NCI-H2029 (cell line): Measurements from ENCODE around the gene BRPF3.

Experiments
- DNase-seq: peaks from one replicate; lab custom pipeline; 2025; lab: John Stamatoyannopoulos, UW

The BRPF3 gene

DNA sequence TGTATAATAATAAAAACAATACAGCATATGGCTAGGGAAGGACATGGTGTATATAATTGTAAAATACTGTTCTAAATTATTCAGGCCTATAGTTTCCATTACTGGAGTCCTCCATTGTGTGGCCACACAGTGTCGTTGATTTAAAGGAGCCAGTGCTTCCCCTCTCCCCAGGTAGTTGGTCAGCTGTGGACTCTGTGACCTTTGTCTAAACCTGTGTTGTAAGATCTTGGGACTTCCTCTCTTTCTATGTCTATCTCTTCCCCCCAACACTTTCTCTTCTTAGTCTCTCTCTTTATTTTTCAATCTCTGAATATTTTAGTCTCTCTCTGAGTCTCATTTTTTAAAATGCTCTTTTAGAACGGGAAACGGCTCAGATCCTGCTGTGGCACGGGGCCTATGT is 35.6 kb downstream of the BRPF3 start:
- DNase-seq: no peak

- DNase-seq: no peak
These were observed 38.8 kb downstream of the BRPF3 start for GRCh38 chr6:36235309-36235708.

- DNase-seq: no peak
These were observed 39.3 kb downstream of the BRPF3 start for GRCh38 chr6:36235862-36236261.

DNA sequence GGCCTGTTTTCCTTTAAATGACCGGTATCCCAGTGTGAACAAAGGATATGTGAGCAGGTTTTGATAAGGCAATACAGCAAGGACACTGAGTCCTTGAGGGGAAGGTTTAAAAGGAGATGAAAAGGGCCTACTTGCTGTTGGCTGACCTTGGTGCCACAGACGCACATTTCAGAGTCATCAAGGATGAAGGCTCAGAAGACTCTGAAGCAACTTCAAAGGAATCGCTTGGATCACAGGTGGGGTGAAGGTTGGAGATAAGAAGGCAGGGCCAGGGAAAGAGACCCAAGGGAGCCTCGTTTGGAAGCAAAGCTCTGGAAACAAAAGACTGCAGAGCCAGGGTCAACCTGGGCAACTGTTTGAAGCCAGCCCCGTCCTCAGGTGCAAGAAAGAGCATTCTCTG is 43.2 kb downstream of the BRPF3 start:
- DNase-seq: no peak

- no peak for DNase-seq
These were observed 45.2 kb downstream of the BRPF3 start for GRCh38 chr6:36241728-36242127.

GRCh38 chr6:36242161-36242560 is 45.6 kb downstream of the BRPF3 start:
- DNase-seq: no peak

GRCh38 chr6:36242626-36243025 is 46.1 kb downstream of the BRPF3 start:
- DNase-seq: no peak

DNA sequence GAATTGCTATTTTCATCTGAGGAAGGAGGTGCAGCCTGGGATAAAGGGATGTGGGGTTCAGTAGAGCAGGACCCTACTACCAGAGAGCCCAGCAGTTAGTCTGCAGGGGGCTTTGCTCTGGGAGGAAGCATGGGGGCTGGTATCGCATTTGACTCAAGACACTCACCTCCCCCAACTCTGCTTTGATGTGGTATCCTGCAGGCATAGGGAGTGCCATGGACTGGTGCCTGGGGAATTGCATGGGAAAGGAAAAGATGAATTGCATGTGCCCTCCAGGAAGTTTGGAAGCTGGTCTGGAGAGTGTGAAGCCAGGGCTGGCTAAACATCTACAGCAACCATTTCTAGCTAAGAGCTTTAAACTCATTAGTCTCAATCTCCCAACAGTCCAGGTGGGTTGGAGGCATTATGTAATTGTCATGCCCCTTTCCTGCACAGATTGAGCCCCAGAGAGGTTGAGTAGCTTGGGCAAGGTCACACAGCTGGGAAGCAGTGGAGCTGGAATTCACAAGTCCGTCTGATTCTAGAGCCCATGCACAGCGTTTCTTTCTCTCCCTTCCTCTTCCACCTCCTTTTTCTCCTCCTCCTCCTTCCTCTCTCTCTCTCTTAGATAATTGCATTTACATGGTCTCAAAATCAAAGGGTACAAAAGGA is 47.1 kb downstream of the BRPF3 start:
- no peak for DNase-seq

DNA sequence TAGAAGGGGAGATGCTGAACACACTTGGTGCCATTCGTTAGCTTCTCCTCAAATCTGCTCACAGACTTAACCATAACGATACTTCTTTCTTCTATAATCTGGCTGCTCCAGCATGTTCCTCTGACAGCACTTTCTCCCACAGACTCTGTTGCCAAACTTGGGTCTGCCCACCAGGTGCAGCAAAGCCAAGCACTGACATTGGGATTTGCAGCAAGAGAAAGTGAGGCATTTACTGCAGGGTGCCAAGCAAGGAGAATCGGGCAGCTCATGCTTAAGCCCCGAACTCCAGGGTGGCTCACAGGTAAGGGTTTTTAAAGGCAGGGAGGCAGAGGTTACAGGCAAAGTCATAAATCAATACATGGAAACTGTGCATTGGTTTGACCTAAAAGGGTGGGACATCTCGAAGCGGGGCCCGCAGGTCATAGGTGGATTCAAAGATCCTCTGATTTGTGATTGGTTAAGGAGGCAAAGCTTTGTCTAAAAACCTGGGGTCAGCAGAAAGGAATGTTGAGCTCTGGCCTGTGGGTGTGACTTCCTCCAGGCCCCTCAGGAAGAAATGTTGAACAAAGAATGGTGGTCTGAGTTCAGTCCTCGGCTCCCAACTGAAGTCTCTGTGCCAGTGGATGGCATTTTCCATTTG is 48.2 kb downstream of the BRPF3 start:
- DNase-seq: no peak

DNA sequence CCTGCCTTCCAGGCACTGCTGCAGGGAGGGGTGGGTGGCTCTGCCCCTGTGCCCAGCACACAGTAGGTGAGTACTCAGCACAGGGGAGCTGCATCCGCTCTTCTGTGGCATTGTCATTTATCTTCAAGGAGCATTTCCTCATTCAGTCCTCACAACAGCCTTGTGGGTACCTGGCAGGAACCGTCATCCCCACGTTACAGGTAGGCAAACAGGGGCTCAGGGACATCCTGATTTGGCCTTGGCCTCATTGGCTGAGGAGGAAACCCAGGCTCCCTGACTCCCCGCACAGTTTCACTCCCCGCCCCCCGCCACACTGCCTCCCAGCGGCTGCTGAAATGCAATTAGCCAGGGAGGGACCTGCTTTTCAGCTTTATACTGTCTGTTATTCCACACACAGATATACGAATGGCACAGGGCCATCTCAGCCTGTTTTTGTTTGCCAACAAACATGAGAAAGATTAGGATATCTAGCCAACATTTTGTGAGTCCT is 49.1 kb downstream of the BRPF3 start:
- peak; percentile 59 for DNase-seq

GRCh38 chr6:36246506-36247268 is 50.1 kb downstream of the BRPF3 start:
- no peak for DNase-seq

DNA sequence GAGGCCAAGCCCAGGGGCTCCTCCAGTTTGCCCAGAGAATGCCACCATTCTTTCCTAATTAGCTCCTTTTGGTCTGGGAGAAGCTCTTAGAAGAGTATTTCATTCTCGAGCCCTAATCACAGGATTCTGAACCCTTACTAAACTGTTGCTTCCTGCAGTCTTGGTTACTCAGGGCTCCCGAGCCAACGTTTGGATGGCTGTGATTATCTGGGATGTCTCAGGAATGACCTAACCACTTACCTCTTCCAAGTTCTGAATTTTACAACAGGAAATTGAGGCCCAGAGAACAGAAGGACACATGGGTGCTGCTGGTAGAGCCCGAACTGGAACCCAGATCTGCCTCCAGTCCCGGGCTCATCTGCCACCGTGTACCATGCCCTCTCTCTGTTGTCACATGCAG is 51.1 kb downstream of the BRPF3 start:
- DNase-seq: no peak

GRCh38 chr6:36248980-36249379 is 52.4 kb downstream of the BRPF3 start:
- no peak for DNase-seq

DNA sequence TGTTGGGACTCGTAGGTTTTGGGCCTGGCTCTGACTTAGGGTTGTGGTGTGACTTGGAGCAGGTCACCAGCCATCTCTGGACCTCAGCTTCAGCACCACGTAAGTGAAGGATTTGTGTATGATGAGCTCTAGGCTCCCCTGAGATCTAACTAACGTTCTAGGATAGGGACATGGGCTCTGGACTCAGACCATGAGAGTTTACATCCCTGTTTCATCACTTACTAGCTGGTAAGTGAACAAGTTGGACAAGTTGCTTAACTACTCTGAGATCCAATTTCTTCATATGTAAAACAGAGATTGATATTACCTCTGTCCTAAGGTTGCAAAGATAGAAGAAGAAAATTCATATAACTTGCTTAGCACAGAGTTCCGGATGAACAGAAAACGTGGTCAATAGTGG is 53.0 kb downstream of the BRPF3 start:
- no peak for DNase-seq

- no peak for DNase-seq
These were observed 55.5 kb downstream of the BRPF3 start for GRCh38 chr6:36252005-36252404.

DNA sequence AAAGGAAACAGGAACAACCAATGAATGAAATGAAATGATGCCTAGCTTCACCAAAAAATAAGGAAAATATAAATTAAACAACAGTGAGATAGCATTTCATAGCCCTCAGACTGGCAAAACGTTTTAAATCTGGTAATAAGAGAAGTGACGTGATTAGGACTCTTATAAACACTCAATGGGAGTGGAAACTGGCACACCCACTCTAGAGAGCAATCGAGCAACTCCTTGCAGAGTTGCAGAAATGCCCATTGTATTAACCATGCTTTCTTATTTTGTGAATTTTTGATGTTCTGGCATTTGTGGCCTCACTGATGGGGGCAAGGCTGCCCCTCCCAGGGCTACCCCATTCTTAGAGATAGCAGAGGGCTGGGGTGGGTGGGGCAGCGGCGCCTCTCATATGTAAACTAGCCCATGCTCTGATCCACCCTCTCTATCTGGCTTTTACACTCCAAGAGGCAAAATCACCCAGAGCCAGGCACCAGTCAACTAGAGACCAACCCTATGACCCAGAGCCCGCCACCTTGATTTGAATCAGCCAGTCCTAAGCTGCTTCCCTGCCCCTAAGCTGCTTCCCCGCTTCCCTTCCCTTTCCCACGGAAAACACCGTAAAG is 67.0 kb downstream of the BRPF3 start:
- no peak for DNase-seq

DNA sequence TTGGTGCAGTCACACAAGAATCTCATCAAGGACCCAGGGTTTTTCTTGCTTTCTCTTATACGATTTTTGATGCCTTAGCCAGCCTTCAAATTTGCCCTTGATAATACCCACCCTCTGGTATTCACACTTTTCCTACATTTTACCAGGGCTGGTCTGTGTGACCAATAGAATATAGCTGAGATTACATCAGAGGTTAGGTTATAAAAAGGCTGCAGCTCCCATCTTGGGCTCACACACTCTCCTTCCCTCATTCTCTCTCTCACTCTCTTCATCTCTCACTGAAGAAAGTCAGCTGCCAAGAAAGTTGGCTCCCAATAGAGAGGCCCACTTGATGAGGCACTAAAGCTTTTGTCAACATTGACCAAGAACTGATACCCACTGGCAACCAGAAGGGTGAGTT is 69.2 kb downstream of the BRPF3 start:
- DNase-seq: no peak

- DNase-seq: no peak
These were observed 70.5 kb downstream of the BRPF3 start for GRCh38 chr6:36266913-36267644.

- no peak for DNase-seq
These were observed 71.4 kb downstream of the BRPF3 start for GRCh38 chr6:36267731-36268477.

DNA sequence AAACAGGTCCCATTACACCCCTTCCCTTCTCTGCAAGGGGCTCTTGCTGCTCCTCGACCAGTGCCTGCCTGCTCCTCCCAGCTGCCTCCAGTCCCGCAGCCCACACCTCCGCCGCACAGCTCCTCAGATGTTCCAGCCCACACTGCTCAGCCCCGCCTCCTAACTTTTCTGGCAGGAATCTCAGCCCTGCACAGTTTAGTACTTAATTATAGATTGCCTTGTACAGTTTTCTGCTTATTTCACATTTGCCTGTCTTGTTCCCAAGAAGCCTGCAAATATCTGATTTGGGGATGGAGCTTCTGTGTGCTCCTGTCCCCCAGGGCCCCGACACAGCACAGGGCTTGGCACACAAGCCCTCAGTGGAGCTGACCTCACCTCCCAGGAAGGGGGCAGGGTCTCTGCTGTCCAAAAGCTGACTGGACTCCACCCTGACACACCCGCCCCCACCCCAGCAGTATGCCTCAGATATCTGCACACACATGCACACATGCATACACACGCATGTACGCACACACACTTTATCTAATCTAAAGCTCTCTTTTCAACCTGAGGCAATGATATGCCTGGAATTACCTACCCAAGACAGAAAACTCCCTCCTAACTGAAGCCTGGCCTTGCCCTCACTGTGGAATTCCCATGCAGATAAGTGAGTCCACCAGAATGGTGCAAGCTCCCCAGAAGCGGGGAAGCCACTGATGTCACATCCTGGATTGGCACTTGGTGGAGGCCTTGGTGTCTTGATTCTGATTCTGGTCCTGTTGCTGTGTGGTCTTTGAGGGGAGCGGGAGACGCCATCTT is 72.1 kb downstream of the BRPF3 start:
- DNase-seq: no peak
